GM18507 (cell line): Measurements from ENCODE around the gene SPPL2B.

ENCODE experiments used
- DNase-seq: peaks from one replicate; pipeline ENCODE4 v3.0.0; 2011; ENCODE audit warnings: low read depth; ENCODE audit not compliant: insufficient read length; ENCODE audit errors: extremely low spot score
- FAIRE-seq: peaks from 2 replicates; lab custom pipeline; 2011; peaks lifted over from hg19 to GRCh38; lab: Jason Lieb, UNC

Gene SPPL2B

DNA sequence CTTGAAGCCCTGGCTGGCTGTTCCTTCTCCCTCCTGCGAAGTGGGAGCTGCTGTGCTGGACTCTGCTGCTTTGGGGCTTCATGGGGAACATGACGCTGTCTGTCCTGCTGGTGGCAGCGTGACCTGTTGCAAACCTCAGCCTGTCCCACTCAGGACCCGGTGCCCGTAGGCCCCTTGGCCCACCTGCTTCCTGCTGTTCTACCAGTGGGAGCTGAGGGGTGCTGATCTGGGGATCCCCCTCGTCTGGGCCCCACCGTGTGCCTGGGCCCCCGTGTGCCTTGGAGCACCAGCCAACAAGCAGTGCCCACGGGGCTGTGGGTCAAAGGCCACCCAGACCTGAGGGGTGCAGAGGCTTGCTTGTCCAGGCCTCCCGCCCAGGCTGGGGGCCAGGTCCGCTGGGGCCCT, 5.3 kb downstream of the SPPL2B start:
- FAIRE-seq (no peak), DNase-seq (no peak)

GRCh38 chr19:2334426-2334825, 5.9 kb downstream of the SPPL2B start:
- DNase-seq = no peak
- FAIRE-seq = no peak

GRCh38 chr19:2334986-2335846, 6.7 kb downstream of the SPPL2B start:
- FAIRE-seq (no peak), DNase-seq (no peak)

DNA sequence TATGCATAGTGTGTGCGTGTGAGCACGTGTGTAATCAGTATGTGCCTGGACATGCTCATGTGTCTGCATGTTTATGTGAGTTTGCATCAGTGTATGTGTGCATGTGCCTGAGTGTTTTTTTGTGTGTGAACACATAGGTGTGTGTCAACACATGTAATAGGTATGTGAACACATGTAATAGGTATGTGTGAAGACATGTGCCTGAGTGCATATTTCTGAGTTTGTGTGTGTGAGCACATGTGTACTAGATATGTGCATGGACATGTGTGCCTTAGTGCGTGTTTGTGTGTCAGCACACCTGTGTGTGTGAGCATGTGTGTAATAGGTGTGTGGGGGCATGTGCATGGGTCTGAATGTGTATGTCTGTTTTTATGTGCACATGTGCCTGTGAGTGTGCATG, 7.4 kb downstream of the SPPL2B start:
- DNase-seq (no peak), FAIRE-seq (no peak)

DNA sequence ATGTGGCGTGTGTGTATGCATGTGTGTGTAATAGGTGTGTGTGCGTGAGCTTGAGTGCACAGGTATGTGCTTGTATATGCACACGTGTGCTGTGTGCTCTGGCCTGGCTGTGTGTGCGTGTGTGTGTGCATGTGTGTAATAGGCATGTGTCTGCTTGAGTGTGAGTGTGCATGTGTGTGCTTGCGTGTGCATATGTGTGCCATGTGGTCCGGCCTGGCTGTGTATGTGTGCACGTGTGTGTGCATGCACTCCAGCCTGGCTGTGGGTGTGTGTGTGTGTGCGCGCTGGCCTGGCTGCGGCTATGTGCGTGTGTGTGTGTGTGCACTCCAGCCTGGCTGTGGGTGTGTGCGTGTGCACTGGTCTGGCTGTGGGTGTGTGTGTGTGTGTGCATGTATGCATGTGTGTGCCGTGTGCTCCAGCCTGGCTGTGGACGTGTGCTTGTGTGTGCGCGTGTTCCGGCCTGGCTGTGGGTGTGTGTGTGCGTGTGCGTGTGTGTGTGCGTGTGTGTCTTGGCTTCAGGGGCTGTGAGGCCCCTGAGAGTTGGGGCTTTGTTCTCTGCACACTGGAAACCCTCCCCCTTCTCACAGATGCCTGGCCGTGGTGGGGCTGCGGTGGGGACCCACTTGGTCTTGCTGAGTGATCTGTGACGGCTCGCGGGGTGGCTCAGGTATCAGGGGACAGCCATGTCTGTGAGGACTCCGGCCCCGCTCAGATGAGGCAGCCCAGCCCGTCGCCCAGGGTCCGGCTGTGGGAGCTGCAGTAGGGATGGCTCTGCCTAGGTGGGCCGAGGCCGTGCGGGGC, 8.2 kb downstream of the SPPL2B start:
- DNase-seq (no peak), FAIRE-seq (no peak)

DNA sequence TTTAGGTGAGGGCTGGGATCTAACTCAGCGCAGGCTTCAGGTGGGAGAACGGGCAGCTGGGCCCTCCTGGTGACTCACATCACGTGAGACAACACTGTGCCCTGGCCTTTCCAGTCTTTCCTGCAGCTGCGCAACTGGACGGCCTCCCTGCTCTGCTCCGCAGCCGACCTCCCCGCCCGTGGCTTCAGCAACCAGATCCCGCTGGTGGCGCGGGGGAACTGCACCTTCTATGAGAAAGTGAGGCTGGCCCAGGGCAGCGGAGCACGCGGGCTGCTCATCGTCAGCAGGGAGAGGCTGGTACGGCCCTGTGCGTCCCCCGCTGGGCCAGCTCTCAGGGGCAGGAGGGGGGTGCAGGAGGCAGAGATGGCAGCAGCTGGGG, 8.8 kb downstream of the SPPL2B start:
- DNase-seq (no peak), FAIRE-seq (no peak)

DNA sequence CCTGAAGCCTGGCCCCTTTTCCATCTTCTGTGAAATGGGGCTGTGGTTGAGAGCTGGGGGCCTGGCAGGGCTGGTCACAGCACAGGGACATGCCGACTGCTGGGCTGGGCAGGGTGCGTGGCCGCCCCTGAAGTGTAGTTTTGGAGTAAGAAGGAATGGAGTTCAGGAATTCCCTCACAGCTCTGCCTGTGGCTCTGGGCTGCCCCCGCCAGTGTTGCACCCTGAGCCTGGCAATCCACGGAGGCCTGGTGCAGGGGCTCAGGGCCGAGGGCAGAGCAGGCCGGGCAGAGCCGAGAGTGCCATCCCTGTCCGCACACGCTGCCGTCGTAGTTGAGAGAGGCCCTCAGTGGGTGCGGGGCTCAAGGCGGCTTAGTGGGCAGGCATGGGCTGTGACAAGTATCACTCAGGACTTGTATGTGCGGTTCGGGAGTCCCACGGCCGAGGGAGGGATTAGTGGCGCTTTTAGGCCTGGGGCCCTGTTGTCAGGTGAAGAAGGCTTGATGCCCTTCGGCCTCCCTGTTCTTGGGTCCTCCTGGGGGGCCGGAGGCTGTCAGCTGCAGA, 9.7 kb downstream of the SPPL2B start:
- DNase-seq (no peak), FAIRE-seq (no peak)

DNA sequence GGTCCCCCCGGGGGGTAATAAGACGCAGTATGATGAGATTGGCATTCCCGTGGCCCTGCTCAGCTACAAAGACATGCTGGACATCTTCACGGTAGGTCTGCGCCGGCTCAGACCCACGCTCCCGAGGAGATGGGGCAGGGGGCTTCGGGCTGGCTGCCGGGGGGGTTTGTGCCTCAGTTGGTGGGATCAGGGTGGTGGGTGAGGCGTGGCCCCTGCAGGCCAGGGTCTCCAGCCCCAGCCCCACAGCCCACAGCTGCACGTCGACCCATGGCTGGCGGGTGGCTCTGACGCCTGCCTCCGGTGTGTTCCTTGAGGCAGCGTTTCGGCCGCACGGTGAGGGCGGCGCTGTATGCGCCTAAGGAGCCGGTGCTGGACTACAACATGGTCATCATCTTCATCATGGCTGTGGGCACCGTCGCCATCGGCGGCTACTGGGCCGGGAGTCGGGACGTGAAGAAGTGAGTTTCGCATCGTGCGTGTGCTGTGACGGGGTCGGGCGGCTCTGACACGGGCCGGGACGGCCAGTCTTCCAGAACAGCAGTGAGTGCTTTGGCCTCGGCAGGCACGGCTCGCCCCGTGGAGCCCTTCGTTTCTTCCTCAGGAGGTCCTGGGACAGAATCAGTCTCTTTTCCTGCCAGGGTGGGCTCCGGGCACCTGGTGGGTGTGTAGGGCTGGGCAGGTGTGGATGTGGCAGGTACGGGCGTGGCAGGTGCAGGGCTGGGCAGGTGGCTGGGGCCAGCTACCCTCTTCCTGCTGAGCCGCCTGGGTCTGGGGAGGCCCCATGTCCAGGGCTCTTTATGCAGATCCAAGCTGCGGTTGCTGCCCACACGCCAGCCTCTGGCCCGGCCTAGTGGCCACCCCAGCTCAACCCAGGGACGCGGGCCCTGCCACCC, 10.5 kb downstream of the SPPL2B start:
- no peak for FAIRE-seq
- no peak for DNase-seq

DNA sequence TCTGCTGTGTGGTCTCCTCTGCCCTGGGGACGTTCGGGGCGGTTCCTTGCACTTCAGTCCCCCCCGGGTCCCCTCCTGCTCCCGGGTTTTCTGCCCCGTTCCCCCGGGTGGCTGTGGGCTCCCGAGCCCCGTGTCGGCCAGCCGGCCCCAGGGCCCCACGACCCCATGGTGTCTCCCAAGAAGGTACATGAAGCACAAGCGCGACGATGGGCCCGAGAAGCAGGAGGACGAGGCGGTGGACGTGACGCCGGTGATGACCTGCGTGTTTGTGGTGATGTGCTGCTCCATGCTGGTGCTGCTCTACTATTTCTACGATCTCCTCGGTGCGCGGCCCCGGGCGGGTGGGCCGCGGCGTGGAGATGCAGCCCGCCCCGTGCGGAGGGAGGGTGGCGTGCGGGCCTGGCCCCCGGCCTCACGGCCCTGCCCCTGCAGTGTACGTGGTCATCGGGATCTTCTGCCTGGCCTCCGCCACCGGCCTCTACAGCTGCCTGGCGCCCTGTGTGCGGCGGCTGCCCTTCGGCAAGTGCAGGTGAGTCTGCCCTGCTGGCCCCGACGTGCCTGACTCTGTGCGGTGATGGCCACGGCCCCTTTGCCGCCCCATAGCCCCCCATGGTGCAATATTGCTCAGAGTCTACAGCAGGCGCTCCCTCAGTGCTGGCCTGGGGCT, 11.3 kb downstream of the SPPL2B start:
- FAIRE-seq = no peak
- no peak for DNase-seq

DNA sequence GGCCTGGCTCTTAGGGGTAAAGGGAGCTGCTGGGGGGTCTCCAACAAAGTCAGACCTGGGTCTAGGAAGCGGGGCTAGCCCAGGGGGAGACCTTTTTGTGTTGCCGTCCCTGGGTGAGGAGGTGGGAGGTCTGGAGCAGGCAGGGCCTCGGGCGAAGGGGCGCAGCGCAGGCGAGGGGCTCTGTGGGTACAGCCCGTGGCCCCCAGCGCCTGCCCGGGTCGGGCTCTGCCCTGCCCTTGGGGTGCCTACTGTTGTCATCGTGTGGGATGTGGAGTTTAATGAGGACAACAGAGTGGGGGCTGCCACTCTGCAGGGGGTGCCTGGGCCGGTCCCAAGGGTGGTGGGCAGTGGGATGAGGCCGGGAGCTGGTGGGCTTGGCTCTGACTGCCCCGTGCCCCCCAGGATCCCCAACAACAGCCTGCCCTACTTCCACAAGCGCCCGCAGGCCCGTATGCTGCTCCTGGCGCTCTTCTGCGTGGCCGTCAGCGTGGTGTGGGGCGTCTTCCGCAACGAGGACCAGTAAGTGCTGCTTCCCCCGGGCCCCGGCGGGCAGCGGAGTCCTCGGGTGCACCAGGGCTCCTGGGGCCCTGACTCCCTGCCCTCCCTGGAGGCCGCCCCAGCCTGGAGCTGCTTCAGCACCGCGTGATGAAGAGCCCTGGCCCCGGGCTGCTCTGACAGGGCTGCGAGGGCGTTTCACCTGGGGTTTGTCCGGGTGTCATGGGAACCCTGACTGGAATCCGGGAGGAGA, 12.2 kb downstream of the SPPL2B start:
- DNase-seq (no peak), FAIRE-seq (no peak)

- FAIRE-seq (no peak), DNase-seq (no peak)
Observed at GRCh38 chr19:2341244-2341751, 12.8 kb downstream of the SPPL2B start.

GRCh38 chr19:2341982-2342381, 13.5 kb downstream of the SPPL2B start:
- FAIRE-seq = no peak
- no peak for DNase-seq

DNA sequence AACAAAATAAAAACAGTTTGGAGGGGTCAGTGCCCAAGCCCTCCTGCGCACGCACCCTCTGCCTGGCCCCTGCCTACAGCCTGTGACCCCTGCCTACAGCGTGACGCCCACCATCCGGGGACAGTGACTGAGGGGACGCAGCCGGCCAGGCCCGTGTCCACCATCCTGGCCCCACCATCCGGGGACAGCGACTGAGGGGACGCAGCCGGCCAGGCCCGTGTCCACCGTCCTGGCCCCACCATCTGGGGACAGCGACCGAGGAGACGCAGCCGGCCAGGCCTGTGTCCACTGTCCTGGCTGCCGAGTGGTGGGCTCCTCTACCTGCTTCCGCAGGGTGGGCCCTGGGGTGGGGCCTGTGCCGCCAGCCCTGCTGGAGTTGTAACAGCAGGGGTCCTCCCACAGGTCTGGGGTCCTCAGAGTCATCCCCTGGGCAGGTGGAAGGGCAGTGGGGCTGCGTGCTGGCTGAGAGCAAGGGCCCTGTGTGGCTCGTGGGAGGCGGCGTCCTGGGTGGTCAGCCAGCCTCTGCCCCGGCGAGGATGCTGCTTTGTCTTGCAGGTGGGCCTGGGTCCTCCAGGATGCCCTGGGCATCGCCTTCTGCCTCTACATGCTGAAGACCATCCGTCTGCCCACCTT, 14.3 kb downstream of the SPPL2B start:
- no peak for DNase-seq
- no peak for FAIRE-seq

DNA sequence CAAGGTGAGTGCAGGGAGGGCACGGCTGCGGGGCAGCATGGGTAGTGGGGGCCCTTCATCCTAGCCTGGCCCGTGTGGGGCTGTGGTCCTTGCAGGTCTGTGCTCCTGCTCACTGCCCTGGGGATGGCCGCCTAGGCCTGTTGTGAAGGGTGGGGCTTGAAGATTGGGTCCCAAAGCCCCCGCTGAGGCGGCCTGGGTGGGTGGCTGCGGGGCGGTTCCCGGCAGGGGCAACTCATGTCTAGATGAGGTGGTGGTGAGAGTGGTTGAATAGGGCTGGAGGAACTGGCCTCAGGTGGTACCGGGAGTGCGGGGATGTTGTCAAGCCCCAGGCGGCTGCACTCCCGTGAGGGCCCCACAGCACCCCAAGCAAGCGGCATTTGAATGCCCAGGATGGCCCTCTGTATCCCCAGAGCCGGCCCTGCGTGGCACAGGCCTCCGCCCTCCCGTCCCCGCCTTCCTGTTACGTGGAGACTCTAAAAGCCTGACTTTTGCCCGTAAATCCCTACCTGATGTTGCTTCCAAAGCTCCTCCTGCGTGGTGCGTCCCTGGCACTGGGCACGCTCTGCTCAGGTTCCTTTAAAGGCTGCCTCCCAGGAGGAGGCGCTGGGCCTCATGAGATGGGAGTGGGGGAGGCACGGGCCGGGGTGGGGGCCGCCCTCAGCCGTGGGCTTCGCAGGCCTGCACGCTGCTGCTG, 15.0 kb downstream of the SPPL2B start:
- DNase-seq = no peak
- FAIRE-seq = no peak

GRCh38 chr19:2344381-2344870, 15.9 kb downstream of the SPPL2B start:
- FAIRE-seq = no peak

GRCh38 chr19:2345076-2345475, 16.6 kb downstream of the SPPL2B start:
- DNase-seq (no peak), FAIRE-seq (no peak)

More at GRCh38 chr19:2344381-2344870, 15.9 kb downstream of the SPPL2B start:
- DNase-seq = no peak
